AG09319 (cell line): ENCODE results near the gene ADGRG6.

Source experiments
- DNase-seq: peaks from one replicate; pipeline ENCODE4 v3.0.0-alpha.2; 2010; ENCODE audit warnings: low read depth; ENCODE audit errors: extremely low read depth
- TF ChIP-seq, protein P1 (sequence below): IDR thresholded peaks from 2 replicates; pipeline ENCODE4 v1.5.1; 2011; ENCODE audit warnings: low read depth, mild to moderate bottlenecking, inconsistent platforms, low read length, moderate library complexity

The ADGRG6 gene

DNA sequence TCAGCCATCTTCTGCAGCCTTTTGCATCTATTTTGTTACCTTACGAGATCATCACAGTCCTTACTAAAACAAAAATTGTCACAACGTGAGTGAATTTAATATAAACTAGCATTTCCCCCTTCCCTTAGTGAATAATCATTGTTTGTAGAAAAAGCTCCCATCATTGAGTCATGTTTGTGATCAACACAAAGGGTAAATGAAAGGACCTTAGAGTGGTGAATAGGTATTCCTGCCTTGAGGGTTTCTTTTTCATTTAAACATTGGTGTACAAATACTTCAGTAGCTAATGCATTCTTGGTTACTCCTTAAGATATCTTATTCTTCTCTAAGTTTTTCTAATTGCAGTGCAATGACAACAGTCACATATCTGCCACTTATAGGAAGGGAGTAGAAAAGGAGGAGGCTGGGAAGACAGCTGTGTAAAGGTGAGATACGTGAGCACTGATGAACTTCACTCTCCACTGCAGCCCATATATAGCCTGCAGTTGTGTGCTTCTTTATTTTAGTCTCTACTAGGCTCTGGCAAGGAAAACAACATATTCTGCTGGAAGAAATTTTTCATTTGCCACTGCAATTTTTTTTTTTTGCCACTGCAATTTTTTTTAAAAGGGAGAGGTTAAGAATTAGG is 27.8 kb downstream of the ADGRG6 start:
- no peak for DNase-seq
- TF ChIP-seq, protein P1, sequence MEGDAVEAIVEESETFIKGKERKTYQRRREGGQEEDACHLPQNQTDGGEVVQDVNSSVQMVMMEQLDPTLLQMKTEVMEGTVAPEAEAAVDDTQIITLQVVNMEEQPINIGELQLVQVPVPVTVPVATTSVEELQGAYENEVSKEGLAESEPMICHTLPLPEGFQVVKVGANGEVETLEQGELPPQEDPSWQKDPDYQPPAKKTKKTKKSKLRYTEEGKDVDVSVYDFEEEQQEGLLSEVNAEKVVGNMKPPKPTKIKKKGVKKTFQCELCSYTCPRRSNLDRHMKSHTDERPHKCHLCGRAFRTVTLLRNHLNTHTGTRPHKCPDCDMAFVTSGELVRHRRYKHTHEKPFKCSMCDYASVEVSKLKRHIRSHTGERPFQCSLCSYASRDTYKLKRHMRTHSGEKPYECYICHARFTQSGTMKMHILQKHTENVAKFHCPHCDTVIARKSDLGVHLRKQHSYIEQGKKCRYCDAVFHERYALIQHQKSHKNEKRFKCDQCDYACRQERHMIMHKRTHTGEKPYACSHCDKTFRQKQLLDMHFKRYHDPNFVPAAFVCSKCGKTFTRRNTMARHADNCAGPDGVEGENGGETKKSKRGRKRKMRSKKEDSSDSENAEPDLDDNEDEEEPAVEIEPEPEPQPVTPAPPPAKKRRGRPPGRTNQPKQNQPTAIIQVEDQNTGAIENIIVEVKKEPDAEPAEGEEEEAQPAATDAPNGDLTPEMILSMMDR = no peak

DNA sequence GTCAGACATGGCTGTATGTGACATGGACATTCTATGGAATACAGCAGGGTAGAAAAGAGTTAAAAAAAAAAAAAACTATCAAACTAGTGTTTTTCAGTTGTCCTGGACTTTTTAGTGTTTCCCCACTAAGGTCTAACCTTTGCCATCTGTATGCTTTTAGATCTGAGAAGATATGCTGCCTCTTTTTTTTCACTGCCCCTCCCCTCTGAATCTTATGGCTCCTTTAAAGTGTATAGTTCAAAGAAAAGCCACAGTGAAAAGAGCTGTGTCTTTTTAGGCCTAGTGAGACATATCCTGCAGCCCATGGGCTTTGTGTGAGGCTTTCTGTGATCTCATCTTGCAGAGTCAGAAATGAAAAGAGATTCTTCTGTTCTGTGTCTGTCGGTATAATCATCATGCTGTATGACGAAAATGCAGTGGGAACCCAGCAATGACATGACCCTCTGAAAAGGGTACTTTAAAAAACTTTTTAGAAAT is 29.3 kb downstream of the ADGRG6 start:
- TF ChIP-seq, protein P1 = no peak
- DNase-seq = no peak

DNA sequence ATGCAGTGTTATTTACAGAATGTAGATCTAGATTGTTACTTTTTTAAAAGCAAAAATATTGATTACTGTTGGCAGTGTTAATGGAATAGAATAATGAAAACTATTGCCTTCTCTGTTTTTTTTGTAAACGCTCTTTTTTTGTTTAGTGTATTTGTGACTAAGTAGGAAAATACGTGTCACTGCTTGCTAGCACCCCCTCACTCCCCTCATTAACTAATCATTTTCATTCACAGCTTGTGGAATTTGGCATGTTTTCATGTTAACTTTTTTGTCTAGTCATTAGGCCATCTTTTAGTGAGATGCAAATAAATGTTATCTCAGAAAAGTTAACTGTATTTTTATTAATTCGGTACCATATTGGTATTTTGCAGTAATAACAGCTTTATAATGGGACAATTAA is 29.8 kb downstream of the ADGRG6 start:
- TF ChIP-seq, protein P1 = no peak
- DNase-seq = no peak

DNA sequence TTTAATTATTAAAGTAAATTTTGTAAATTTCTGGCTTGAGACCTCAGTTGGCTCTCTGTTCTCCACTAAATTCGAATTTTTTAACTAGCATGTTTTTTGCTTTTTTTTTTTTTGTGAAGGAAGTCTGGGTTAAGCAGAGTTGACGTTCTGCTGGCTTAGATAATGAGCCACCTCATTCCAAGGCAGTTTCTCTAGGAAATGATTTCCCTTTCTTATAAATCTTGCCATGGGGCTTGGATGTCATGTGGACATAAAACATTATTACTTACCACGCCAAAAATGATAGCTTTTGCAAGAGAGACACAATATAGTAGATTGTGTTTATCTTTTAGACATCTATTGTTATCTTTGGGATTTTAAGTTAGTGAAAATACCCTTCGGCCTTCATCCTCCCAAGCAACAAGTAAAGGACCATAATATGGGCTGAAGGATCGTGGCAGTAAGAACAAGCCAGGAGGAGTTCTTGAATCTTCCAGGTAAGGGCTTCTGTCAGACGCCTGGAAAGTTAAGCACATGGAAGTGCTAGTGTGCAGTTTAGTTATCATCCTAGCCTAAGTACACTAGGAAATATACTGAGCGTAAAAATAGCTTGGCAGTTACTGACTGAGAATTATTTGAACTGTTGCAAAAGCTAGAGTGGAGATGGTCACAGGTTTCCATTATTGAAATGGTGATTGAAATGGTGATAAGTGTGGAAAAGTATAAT is 30.7 kb downstream of the ADGRG6 start:
- DNase-seq = no peak
- TF ChIP-seq, protein P1 = no peak

DNA sequence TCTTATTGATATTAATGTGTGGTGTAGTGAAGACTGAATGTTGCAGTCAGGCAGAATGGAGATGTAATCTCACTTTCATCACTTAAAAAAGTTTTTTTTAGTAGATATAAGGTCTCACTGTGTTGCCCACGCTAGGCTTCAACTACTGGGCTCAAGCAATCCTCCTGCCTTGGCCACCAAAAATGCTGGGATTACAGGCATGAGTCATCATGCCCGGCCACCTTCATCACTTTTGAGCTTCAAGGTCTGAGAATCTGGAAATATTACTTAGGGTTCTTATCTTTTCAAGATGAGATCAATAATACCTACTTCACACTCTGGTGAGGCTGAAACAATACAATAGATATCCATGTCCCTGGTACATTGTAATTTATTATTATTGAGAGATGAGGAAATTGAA is 31.6 kb downstream of the ADGRG6 start:
- no peak for DNase-seq
- TF ChIP-seq, protein P1 = no peak

DNA sequence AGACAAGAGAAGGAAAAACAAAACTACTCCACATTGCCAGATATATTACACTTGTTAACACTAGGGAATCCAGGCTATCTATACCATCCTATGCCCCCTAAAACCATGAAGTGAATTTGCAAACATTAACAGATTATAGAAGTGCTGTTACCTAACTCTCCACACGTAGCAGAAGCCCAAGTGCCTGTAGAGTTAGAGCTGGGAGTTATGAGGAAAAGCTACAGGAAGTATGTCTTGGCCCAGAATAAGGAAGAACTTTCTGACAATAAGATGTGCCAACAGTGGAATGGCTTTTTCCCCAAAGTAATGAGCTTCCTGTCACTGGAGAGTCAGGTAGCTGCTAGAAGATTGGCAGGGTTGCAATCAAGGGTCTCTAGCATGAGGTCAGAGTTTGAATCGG is 32.5 kb downstream of the ADGRG6 start:
- DNase-seq = no peak
- TF ChIP-seq, protein P1 = no peak

DNA sequence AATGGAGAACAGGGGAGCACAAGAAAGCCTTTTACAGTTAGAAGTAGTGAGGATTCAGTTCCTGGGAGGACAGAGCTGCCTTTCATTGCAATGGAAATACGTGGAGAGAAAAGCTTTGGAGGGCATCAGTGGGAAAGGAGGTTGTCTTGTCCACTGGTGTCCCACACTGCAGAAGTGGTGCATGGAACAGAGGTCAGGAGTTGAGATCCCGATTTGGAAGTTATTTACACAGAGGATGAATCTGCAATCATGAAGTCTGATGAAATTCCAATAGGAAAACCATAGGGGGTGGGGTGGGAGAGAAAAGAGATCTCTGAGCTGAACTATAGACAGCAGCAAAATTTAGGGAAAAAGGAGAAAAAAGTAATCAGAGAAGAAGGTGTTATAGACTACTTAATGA is 33.6 kb downstream of the ADGRG6 start:
- TF ChIP-seq, protein P1 = no peak
- DNase-seq = no peak
